NCI-H1092 treated with DMSO at 0.1 percent for 48 hours (cell line): Measurements from ENCODE around the gene LGALS7.

Source experiments
- DNase-seq: peaks from one replicate; lab custom pipeline; 2025; lab: John Stamatoyannopoulos, UW

Gene LGALS7

GRCh38 chr19:38726761-38727301 is 46.5 kb downstream of the LGALS7 start:
- DNase-seq = no peak

DNA sequence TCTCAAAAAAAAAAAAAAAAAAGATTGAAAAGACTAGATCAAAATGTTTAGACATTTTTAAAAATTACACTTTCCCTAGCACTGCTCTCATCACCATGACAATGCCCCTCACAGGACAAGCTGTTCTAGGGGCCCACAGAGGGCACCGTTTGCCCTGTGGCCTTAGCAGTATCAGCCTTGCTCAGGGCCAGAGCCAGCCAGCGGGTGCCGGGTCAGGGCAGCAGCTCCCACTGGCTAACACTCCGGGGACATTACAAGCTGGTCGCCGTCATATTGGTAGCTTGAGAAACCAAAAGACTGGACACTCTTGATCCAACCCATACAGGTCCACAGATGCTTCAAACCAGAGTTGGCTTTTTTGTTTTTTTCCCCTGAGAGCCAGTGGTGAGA is 47.0 kb downstream of the LGALS7 start:
- no peak for DNase-seq

DNA sequence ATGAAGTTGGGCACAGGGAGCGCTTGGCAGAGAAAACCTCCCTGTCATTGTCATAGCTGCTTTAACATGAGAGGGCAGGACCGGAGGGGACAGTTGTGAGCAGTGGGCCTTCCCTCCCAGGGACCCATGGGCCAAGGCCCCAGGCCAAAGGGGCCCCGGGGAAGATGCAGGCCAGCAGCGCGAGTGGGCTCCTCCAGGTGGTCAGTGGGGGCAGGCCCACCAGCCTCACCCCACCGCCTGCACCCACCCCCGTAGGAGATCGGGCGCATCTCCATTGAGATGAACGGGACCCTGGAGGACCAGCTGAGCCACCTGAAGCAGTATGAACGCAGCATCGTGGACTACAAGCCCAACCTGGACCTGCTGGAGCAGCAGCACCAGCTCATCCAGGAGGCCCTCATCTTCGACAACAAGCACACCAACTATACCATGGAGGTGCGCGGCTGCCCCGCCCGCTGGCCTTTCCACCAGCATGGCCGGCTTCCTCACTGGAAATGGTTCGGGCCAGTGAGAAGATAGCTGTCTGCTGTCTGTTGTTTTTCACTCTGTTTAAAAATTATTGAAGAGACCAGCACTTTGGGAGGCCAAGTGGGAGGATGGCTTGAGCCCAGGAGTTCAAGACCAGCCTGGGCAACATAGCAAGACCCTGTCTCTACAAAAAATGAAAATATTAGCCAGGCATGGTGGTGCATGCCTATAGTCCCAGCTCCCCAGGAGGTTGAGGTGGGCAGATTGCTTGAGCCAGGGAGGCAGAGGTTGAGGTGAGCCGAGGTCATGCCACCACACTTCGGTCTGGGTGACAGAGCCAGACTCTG is 47.6 kb downstream of the LGALS7 start:
- no peak for DNase-seq

GRCh38 chr19:38723990-38724854 is 49.1 kb downstream of the LGALS7 start:
- DNase-seq = no peak

DNA sequence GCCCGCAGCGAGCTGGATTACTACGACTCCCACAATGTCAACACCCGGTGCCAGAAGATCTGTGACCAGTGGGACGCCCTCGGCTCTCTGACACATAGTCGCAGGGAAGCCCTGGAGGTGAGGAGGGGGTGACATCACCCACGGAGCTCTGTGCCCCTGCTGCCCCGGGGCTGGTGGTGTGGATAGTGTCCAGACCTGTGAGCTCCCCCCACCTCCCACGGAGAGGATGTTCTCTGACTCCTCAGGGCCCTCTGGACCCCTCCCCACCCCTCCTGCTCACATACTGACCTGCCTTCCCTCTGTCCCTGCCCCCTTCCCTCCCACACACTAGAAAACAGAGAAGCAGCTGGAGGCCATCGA is 49.7 kb downstream of the LGALS7 start:
- DNase-seq = no peak

- DNase-seq = no peak
Measured at GRCh38 chr19:38722947-38723605, 50.2 kb downstream of the LGALS7 start.

GRCh38 chr19:38721979-38722773 is 51.1 kb downstream of the LGALS7 start:
- DNase-seq = no peak

DNA sequence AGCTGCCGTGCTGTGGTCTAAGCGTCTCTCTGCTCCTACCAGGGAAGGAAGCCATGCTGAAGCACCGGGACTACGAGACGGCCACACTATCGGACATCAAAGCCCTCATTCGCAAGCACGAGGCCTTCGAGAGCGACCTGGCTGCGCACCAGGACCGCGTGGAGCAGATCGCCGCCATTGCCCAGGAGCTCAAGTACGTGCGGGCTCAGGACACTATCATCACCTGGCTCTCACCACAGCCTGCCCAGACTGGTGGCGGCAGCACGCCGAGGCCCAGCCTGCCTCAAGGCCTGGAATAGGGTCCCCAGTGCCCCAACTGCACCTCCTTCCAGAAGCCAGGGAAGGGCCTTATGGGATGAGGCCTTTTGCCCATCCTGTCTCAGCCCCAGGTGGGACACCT is 51.8 kb downstream of the LGALS7 start:
- DNase-seq = no peak
